A549 (cell line): Measurements from ENCODE around the gene CBLN1.

Experiments used
- BHLHE40 ChIP-seq: IDR thresholded peaks from 2 replicates; pipeline ENCODE4 v1.6.1; 2012; ENCODE audit warnings: low read depth, low read length, inconsistent platforms
- CTCF ChIP-seq: fragments of >200 bp; sonication (Bioruptor Twin); formaldehyde crosslinking; IDR thresholded peaks from 3 replicates; pipeline ENCODE4 v1.5.1; 2016
- EP300 ChIP-seq, 2 experiments: fragments of >200 bp; sonication (Bioruptor Twin); formaldehyde crosslinking; IDR thresholded peaks; 2 replicates in 1 of 2; 3 replicates in 1 of 2; pipeline ENCODE4 v1.6.1; 2016 to 2017
- KDM1A ChIP-seq: fragments of 200-600 bp; sonication (generic); IDR thresholded peaks from 2 replicates; pipeline ENCODE4 v1.6.1; 2016; ENCODE audit warnings: low read depth, mild to moderate bottlenecking
- MAFK ChIP-seq: fragments of 450-650 bp; IDR thresholded peaks from 2 replicates; pipeline ENCODE4 v1.6.1; 2014; ENCODE audit not compliant: partially characterized antibody
- PBX3 ChIP-seq: IDR thresholded peaks from 2 replicates; pipeline ENCODE4 v1.6.1; 2012
- POLR2A ChIP-seq: IDR thresholded peaks from 2 replicates; pipeline ENCODE4 v1.6.1; 2012; ENCODE audit warnings: mild to moderate bottlenecking, low read length
- RAD21 ChIP-seq, 2 experiments: fragments of >200 bp in 1 of 2; sonication (Bioruptor Twin) in 1 of 2; formaldehyde crosslinking in 1 of 2; IDR thresholded peaks in 1 of 2; conservative IDR thresholded peaks in 1 of 2; 2 replicates in 1 of 2; 3 replicates in 1 of 2; pipeline ENCODE4 v1.6.1; 2012 to 2018; ENCODE audit warnings: inconsistent platforms in 1 of 2
- REST ChIP-seq: fragments of 200-600 bp; sonication (generic); IDR thresholded peaks from 2 replicates; pipeline ENCODE4 v1.6.1; 2016; ENCODE audit warnings: antibody characterized with exemption, mild to moderate bottlenecking, moderate library complexity
- USF2 ChIP-seq: fragments of 450-650 bp; IDR thresholded peaks from 2 replicates; pipeline ENCODE4 v1.6.1; 2014; ENCODE audit warnings: antibody characterized with exemption
- ZC3H11A ChIP-seq: fragments of 450-650 bp; IDR thresholded peaks from 2 replicates; pipeline ENCODE4 v1.6.1; 2014; ENCODE audit warnings: antibody characterized with exemption, mild to moderate bottlenecking
- ZNF302 ChIP-seq: fragments of 250-450 bp; sonication (Bioruptor Pico); IDR thresholded peaks from 2 replicates; pipeline ENCODE4 v1.9.0; 2021; ENCODE audit warnings: inconsistent platforms, mild to moderate bottlenecking, moderate library complexity
- ZSCAN20 ChIP-seq: fragments of 250-450 bp; sonication (Bioruptor Pico); IDR thresholded peaks from 2 replicates; pipeline ENCODE4 v1.8.0; 2022; ENCODE audit warnings: mild to moderate bottlenecking, moderate library complexity

- TF ChIP-seq POLR2A: no peak
- no peak for TF ChIP-seq CTCF
- TF ChIP-seq USF2: no peak
- no peak for TF ChIP-seq EP300 (IDR thresholded peaks at IDR 0.05)
- TF ChIP-seq RAD21 (conservative IDR thresholded peaks at IDR 0.05 in 1 of 2, IDR thresholded peaks at IDR 0.05 in 1 of 2): no peak
- no peak for TF ChIP-seq BHLHE40
- no peak for TF ChIP-seq ZNF302
- TF ChIP-seq REST: no peak
- no peak for TF ChIP-seq MAFK
- TF ChIP-seq ZSCAN20 (CRISPR knock-in tag): no peak
- no peak for TF ChIP-seq ZC3H11A
- TF ChIP-seq KDM1A: no peak
- TF ChIP-seq PBX3: no peak
Measured at GRCh38 chr16:49330562-49331201, 49.0 kb upstream of the CBLN1 start.
